Measurements from ENCODE around the gene PLEK. TPM values are rescaled to one million over a fixed set of nuclear protein-coding genes. Genes with fewer than 3 reads are reported as not detected.

PLEK gene
- total and polyA plus RNA-seq, 3 donors from 2014 or later, result 1.7 to 9.2 (median 2.4) TPM

- no peaks in the 10 kb centered on the region for H3K36me3 ChIP-seq (ENCODE audit: low read depth, missing control alignments)
- H3K4me1 ChIP-seq, result no peaks in the 10 kb centered on the region
- no peak overlapping the region for H3K27ac ChIP-seq
- TF ChIP-seq CTCF (IDR thresholded peaks at IDR 0.05), result no peak
- no peak for TF ChIP-seq POLR2A (IDR thresholded peaks at IDR 0.05)
- no peak overlapping the region for H3K4me3 ChIP-seq
- no peak for DNase-seq
- no peaks in the 10 kb centered on the region for H3K9me3 ChIP-seq
- intact Hi-C loops (cut with DNase I; ENCODE audit: low total_unique reads), result no loop called here
- WGBS, 2 donors, result 91 to 93% methylated on average over 4 of the region's 4 CpGs
- no peaks in the 10 kb centered on the region for H3K27me3 ChIP-seq
Measured at GRCh38 chr2:68379184-68379708, 14.2 kb downstream of the PLEK start.

DNA sequence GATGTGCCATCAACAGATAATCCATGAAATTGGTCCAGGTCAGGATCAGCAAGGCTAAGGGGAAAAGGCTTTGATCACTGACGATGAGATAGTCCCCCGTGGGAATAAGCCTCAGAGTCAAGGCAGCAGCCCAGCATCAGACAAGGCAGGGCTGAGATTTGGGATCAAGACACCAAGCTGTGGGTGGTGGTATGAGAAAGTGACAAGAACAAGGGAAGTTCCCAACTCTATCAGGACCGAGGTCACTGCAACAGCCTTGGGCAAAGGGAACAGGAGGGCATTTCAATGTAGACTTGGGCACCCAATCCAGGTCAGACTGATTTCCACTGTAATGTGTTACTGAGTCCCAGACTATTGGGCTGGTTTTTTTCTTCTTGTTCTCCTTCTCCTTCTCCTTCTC is 18.7 kb downstream of the PLEK start:
- H3K27ac ChIP-seq, result no peak overlapping the region
- intact Hi-C loops (cut with DNase I; ENCODE audit: low total_unique reads), result no loop called here
- no peak for DNase-seq
- no peaks in the 10 kb centered on the region for H3K27me3 ChIP-seq
- no peak overlapping the region for H3K4me3 ChIP-seq
- H3K4me1 ChIP-seq, result no peaks in the 10 kb centered on the region
- TF ChIP-seq CTCF (IDR thresholded peaks at IDR 0.05), result no peak
- no peak for TF ChIP-seq POLR2A (IDR thresholded peaks at IDR 0.05)
- H3K9me3 ChIP-seq, result no peaks in the 10 kb centered on the region
- no peaks in the 10 kb centered on the region for H3K36me3 ChIP-seq (ENCODE audit: low read depth, missing control alignments)
- WGBS, 2 donors, result 75 to 82% methylated on average over 3 of the region's 3 CpGs

- Histone ChIP-seq H3K36me3 (ENCODE audit: low read depth, missing control alignments) (no peaks in the 10 kb centered on the region), H3K4me3 (no peak overlapping the region), H3K4me1 (no peaks in the 10 kb centered on the region), H3K9me3 (no peaks in the 10 kb centered on the region), H3K27ac (no peak overlapping the region), H3K27me3 (no peaks in the 10 kb centered on the region)
- intact Hi-C loops (cut with DNase I; ENCODE audit: low total_unique reads), result no loop called here
- DNase-seq, result no peak
- WGBS, 2 donors, result 64 to 67% methylated on average over 5 of the region's 5 CpGs
- TF ChIP-seq CTCF (IDR thresholded peaks at IDR 0.05) (no peak), POLR2A (IDR thresholded peaks at IDR 0.05) (no peak)
Measured at GRCh38 chr2:68384485-68385107, 19.5 kb downstream of the PLEK start.

- H3K4me3 ChIP-seq, result no peak overlapping the region
- intact Hi-C loops (cut with DNase I; ENCODE audit: low total_unique reads), result no loop called here
- TF ChIP-seq POLR2A (IDR thresholded peaks at IDR 0.05) (no peak), CTCF (IDR thresholded peaks at IDR 0.05) (no peak)
- 70 to 86% methylated on average over 2 of the region's 2 CpGs for WGBS, 2 donors
- no peak for DNase-seq
- no peak overlapping the region for H3K27ac ChIP-seq
- H3K9me3 ChIP-seq, result no peaks in the 10 kb centered on the region
- no peaks in the 10 kb centered on the region for H3K36me3 ChIP-seq (ENCODE audit: low read depth, missing control alignments)
- no peaks in the 10 kb centered on the region for H3K27me3 ChIP-seq
- H3K4me1 ChIP-seq, result no peaks in the 10 kb centered on the region
Measured at GRCh38 chr2:68385220-68385906, 20.3 kb downstream of the PLEK start.
